ENCODE results near the gene ADRA2B. TPM values are rescaled to one million over a fixed set of nuclear protein-coding genes. Genes with fewer than 3 reads are reported as not detected.
A peak's percentile ranks its signal among the peaks of the same experiment; 100 is the strongest.

The ADRA2B gene
- total and polyA plus RNA-seq, 4 donors, result 0.26 to 34.0 (median 0.81) TPM; not detected in 1

DNA sequence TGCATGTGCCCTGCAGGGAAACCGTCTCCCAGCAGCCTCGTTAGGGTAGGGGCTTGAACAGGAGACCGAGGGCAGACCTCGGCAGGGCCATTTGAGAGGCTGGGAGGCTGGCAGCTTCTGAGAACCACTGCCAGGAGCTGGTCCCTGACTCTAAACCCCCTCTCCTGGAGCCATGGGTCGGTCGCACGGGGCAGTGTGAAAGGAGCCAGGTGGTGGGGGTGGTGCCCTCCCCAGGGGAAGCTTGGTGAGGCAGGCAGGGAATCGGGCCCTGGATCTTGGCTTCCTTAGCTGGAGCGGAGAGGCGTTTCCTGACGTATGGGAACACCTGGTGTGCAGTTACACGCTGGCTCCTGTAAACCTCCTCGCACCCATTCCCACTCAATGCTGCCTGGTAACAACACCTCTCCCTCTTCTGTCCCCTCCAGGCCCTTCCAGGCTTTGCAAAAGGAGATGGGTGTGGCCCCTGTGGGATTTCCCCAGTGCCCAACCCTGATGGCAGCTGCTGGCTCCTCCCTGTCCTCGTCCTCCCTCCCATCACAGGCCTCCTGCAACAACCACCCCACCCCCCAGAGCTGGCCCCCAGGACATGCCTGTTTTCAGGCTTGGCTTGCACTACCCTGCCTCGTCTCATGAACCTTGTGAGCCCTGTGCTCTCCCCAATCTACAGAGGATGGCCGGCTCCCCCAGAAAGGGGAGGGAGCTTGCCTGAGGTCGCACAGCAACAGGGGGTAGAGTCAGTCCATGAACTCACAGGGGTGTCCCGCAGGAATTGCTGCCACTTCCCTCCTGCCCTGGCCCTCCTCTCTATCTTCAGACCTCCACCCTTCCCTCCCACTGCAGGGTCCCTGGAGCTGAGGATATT, 24.4 kb downstream of the ADRA2B start:
- intact Hi-C loops (cut with DNase I), result no loop called here
- H3K4me1 ChIP-seq (ENCODE audit: control insufficient read depth in 1 of 2, insufficient read depth in 2 of 2, low read length in 2 of 2), result no peaks in the 10 kb centered on the region
- ATAC-seq (ENCODE audit: low FRiP score), result no peak
- H3K27ac ChIP-seq (ENCODE audit: low read depth in 1 of 2, low read length in 2 of 2), result no peak overlapping the region
- WGBS, 2 donors, result 84 to 89% methylated on average over 18 of the region's 18 CpGs
- no peaks in the 10 kb centered on the region for H3K27me3 ChIP-seq (ENCODE audit: control insufficient read depth in 1 of 2, insufficient read depth in 2 of 2, low read length in 1 of 2)
- peak; percentile 35 to 52 for DNase-seq
- no peak overlapping the region for H3K4me3 ChIP-seq (ENCODE audit: low read length in 2 of 2)
- H3K36me3 ChIP-seq (ENCODE audit: control insufficient read depth in 1 of 2, insufficient read depth in 2 of 2, low read length in 1 of 2), result no peaks in the 10 kb centered on the region
- no peaks in the 10 kb centered on the region for H3K9me3 ChIP-seq (ENCODE audit: control insufficient read depth, low read length)

DNA sequence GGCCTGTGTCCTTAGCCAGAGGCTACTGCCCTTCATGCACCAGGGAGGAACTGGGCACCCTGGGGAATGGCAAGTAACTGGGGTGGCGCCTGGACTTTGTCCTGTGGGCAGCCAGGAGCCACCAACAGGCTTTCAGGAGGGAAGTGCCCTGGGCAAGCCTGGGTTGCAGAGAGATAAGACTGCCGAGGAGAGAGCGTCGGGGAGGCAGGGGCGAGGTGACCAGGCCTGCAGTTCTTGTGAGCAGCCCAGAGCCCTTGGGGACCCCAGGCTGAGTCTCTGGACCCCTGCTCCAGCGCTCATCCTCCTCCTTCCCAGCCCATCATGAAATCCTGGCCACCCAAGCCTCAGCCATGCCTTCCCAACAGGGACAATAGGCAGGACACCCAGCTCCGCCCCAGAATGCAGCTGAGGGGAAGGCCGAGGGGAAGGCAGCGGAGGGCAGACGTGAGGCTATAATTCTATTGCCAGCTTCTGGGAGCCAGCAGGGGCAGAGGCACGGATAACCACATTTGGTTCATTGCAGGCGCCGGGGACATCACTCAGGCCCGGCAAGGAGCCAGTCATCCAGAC, 25.1 kb downstream of the ADRA2B start:
- intact Hi-C loops (cut with DNase I), result no loop called here
- Histone ChIP-seq H3K9me3 (ENCODE audit: control insufficient read depth, low read length) (no peaks in the 10 kb centered on the region), H3K27ac (ENCODE audit: low read depth in 1 of 2, low read length in 2 of 2) (no peak overlapping the region), H3K36me3 (ENCODE audit: control insufficient read depth in 1 of 2, insufficient read depth in 2 of 2, low read length in 1 of 2) (no peaks in the 10 kb centered on the region), H3K4me1 (ENCODE audit: control insufficient read depth in 1 of 2, insufficient read depth in 2 of 2, low read length in 2 of 2) (no peaks in the 10 kb centered on the region), H3K27me3 (ENCODE audit: control insufficient read depth in 1 of 2, insufficient read depth in 2 of 2, low read length in 1 of 2) (no peaks in the 10 kb centered on the region), H3K4me3 (ENCODE audit: low read length in 2 of 2) (no peak overlapping the region)
- WGBS, 2 donors, result 88 to 93% methylated on average over 14 of the region's 14 CpGs
- DNase-seq (peak in 1 of 2 donors; percentile 29), ATAC-seq (ENCODE audit: low FRiP score) (no peak)

DNA sequence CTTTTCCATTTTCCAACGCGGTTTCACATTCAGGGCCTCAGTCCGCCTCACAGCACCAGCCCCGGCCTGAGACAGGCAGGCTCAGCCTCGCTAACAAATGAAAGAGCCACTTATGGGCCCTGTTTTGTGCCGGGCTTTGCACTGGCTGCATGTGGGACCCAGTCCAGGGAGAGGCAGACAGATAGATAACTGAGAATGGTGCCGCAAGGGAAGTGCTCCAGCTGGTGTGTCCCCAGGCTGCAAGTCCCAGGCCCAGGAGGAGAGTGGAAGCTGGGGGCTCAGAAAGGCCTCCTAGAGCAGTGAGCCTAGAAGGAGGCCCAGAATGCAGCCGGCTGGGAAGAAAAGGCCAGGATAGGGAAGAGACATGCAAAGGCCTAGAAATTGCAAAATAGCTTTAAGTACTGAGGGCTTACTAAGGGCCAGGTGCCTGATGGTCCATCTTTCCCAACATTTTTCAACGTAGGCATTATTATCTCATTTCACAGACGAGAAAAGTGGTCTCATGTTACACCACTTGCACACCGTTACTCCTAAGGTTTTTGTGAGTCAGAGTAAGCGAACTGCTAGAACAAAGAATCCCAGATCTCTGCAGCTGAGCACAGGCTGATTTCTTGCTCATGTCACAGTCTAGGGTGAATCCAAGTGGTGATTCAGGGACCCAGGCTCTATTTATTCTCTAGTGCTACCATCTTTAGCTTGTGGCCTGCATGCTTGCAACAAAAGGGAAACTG, 26.0 kb downstream of the ADRA2B start:
- no peak for ATAC-seq (ENCODE audit: low FRiP score)
- peak in 1 of 2 donors; percentile 62 for DNase-seq
- Histone ChIP-seq H3K4me3 (ENCODE audit: low read length in 2 of 2) (no peak overlapping the region), H3K4me1 (ENCODE audit: control insufficient read depth in 1 of 2, insufficient read depth in 2 of 2, low read length in 2 of 2) (no peaks in the 10 kb centered on the region), H3K27me3 (ENCODE audit: control insufficient read depth in 1 of 2, insufficient read depth in 2 of 2, low read length in 1 of 2) (no peaks in the 10 kb centered on the region), H3K36me3 (ENCODE audit: control insufficient read depth in 1 of 2, insufficient read depth in 2 of 2, low read length in 1 of 2) (no peaks in the 10 kb centered on the region), H3K27ac (ENCODE audit: low read depth in 1 of 2, low read length in 2 of 2) (no peak overlapping the region), H3K9me3 (ENCODE audit: control insufficient read depth, low read length) (no peaks in the 10 kb centered on the region)
- intact Hi-C loops (cut with DNase I), result no loop called here
- 90 to 91% methylated on average over 12 of the region's 12 CpGs for WGBS, 2 donors

GRCh38 chr2:96089356-96090195, 26.8 kb downstream of the ADRA2B start:
- intact Hi-C loops (cut with DNase I), result no loop called here
- ATAC-seq (ENCODE audit: low FRiP score), result no peak
- Histone ChIP-seq H3K9me3 (ENCODE audit: control insufficient read depth, low read length) (no peaks in the 10 kb centered on the region), H3K27ac (ENCODE audit: low read depth in 1 of 2, low read length in 2 of 2) (no peak overlapping the region), H3K27me3 (ENCODE audit: control insufficient read depth in 1 of 2, insufficient read depth in 2 of 2, low read length in 1 of 2) (no peaks in the 10 kb centered on the region), H3K36me3 (ENCODE audit: control insufficient read depth in 1 of 2, insufficient read depth in 2 of 2, low read length in 1 of 2) (no peaks in the 10 kb centered on the region), H3K4me3 (ENCODE audit: low read length in 2 of 2) (no peak overlapping the region), H3K4me1 (ENCODE audit: control insufficient read depth in 1 of 2, insufficient read depth in 2 of 2, low read length in 2 of 2) (no peaks in the 10 kb centered on the region)
- peak; percentile 44 to 71 for DNase-seq
- 79 to 84% methylated on average over 20 to 22 of the region's 22 CpGs for WGBS, 2 donors

- Histone ChIP-seq H3K4me3 (ENCODE audit: low read length in 2 of 2) (no peak overlapping the region), H3K9me3 (ENCODE audit: control insufficient read depth, low read length) (no peaks in the 10 kb centered on the region), H3K27me3 (ENCODE audit: control insufficient read depth in 1 of 2, insufficient read depth in 2 of 2, low read length in 1 of 2) (no peaks in the 10 kb centered on the region), H3K4me1 (ENCODE audit: control insufficient read depth in 1 of 2, insufficient read depth in 2 of 2, low read length in 2 of 2) (no peaks in the 10 kb centered on the region), H3K36me3 (ENCODE audit: control insufficient read depth in 1 of 2, insufficient read depth in 2 of 2, low read length in 1 of 2) (no peaks in the 10 kb centered on the region), H3K27ac (ENCODE audit: low read depth in 1 of 2, low read length in 2 of 2) (no peak overlapping the region)
- intact Hi-C loops (cut with DNase I), result no loop called here
- peak; percentile 17 to 65 for DNase-seq
- no peak for ATAC-seq (ENCODE audit: low FRiP score)
- 86% methylated on average over 19 of the region's 19 CpGs for WGBS, 2 donors
Measured at GRCh38 chr2:96088340-96089335, 27.7 kb downstream of the ADRA2B start.

DNA sequence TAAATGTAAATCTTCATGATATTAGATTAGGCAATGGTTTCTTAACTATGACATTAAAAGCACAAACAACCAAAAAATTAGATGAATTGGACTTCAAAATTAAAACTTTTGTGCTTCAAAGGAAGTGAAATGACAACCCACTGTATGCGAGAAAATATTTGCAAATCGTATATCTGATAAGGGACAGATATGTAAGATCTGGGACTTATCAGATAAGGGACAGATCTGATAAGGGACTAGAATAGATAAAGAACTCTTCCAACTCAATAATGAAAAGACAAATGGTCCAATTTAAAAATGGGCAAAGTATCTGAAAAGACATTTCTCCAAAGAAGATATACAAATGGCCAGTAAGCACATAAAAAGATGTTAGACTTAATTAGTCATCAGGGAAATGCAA, 29.2 kb downstream of the ADRA2B start:
- ATAC-seq (ENCODE audit: low FRiP score), result no peak
- Histone ChIP-seq H3K9me3 (ENCODE audit: control insufficient read depth, low read length) (no peaks in the 10 kb centered on the region), H3K27me3 (ENCODE audit: control insufficient read depth in 1 of 2, insufficient read depth in 2 of 2, low read length in 1 of 2) (no peaks in the 10 kb centered on the region), H3K36me3 (ENCODE audit: control insufficient read depth in 1 of 2, insufficient read depth in 2 of 2, low read length in 1 of 2) (no peaks in the 10 kb centered on the region), H3K4me3 (ENCODE audit: low read length in 2 of 2) (no peak overlapping the region), H3K4me1 (ENCODE audit: control insufficient read depth in 1 of 2, insufficient read depth in 2 of 2, low read length in 2 of 2) (no peaks in the 10 kb centered on the region), H3K27ac (ENCODE audit: low read depth in 1 of 2, low read length in 2 of 2) (no peak overlapping the region)
- WGBS, 2 donors, result 73 to 78% methylated on average over 2 of the region's 2 CpGs
- intact Hi-C loops (cut with DNase I), result no loop called here
- DNase-seq, result no peak

- 96% methylated on average over 12 of the region's 12 CpGs for WGBS, 2 donors
- no peaks in the 10 kb centered on the region for H3K9me3 ChIP-seq (ENCODE audit: control insufficient read depth, low read length)
- intact Hi-C loops (cut with DNase I), result no loop called here
- DNase-seq (peak; percentile 35 to 56), ATAC-seq (ENCODE audit: low FRiP score) (no peak)
- H3K36me3 ChIP-seq (ENCODE audit: control insufficient read depth in 1 of 2, insufficient read depth in 2 of 2, low read length in 1 of 2), result no peaks in the 10 kb centered on the region
- H3K27ac ChIP-seq (ENCODE audit: low read depth in 1 of 2, low read length in 2 of 2), result peak overlapping the region in 1 of 2 donors; percentile 34
- no peaks in the 10 kb centered on the region for H3K27me3 ChIP-seq (ENCODE audit: control insufficient read depth in 1 of 2, insufficient read depth in 2 of 2, low read length in 1 of 2)
- no peak overlapping the region for H3K4me3 ChIP-seq (ENCODE audit: low read length in 2 of 2)
- no peaks in the 10 kb centered on the region for H3K4me1 ChIP-seq (ENCODE audit: control insufficient read depth in 1 of 2, insufficient read depth in 2 of 2, low read length in 2 of 2)
Measured at GRCh38 chr2:96085541-96086355, 30.6 kb downstream of the ADRA2B start.

All from aorta (tissue), 5 donors.